H1 (cell line): ENCODE data around the gene KCNIP3. TPM values are rescaled to one million over a fixed set of nuclear protein-coding genes. Genes with fewer than 3 reads are reported as not detected.

ENCODE experiments used
- CBX8 ChIP-seq: fragments of 300-800, 300-1000 bp; sonication (generic); IDR thresholded peaks from 2 replicates; pipeline ENCODE4 v1.7.1; 2016; ENCODE audit warnings: low read depth, low read length, borderline replicate concordance
- MAX ChIP-seq: IDR thresholded peaks from 2 replicates; pipeline ENCODE4 v1.6.1; 2012; ENCODE audit warnings: inconsistent platforms
- NRF1 ChIP-seq: IDR thresholded peaks from 2 replicates; pipeline ENCODE4 v1.6.1; 2011; ENCODE audit warnings: mild to moderate bottlenecking, low read depth, low read length, improper control_type of control experiment
- SRF ChIP-seq: IDR thresholded peaks from 2 replicates; pipeline ENCODE4 v1.6.1; 2011; ENCODE audit warnings: mild to moderate bottlenecking, low read depth, low read length, moderate library complexity
- polyA plus RNA-seq, 7 experiments: library from polyadenylated mRNA; depleted of rRNA in 3 of 7; stranded (reverse) in 5 of 7; unstranded in 2 of 7; fragments of >200 nt in 5 of 7; fragments of 200-250 nt in 2 of 7; gene quantifications; 1 replicate in 5 of 7; 2 replicates in 1 of 7; 4 replicates in 1 of 7; pipeline versions ENCODE4 v1.2.1 to v1.2.3, GENCODE V29; 2011 to 2013; ENCODE audit warnings: missing spikeins in 2 of 7, mixed read lengths in 2 of 7
- total RNA-seq: library from RNA; stranded (reverse); fragmentation: NEBNext Ultra II Directional; extraction: Animal tissue kit (Norgen Biotek cat#: 25700); gene quantifications from 2 replicates; pipeline ENCODE4 v1.2.1, GENCODE V29; 2021

KCNIP3 gene
- total and polyA plus RNA-seq, 2 of the 8 experiments (the other 6 are each of a cell fraction or from before 2014, with no cell fraction given) = 0.33 to 1.9 TPM

GRCh38 chr2:95310216-95310615, 13.1 kb downstream of the KCNIP3 start (continued):
- TF ChIP-seq NRF1 (no peak), SRF (no peak), MAX (no peak), CBX8 (no peak)
- TF ChIP-seq, all 59 proteins: peak for 0
